ENCODE measurements around the gene FREM2.

Gene FREM2

DNA sequence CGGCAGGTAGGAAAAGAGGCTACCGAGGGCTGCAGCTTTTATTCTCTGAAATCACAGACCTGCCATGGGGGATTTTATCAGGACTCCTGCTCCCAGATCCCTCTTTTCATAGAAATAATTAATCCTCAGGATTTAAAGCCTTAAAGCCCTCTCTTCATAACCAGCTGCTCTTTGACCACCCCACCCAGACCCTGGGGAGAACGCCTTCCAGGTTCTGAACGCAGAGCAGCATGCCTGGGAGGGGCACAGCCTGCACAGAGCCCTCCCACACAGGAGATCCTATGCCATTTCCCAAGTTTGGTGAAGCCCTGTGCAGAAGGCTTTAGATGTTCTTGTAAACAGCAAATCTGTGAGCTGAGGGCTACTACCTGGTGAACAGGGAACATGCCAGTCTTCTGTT, 212.7 kb downstream of the FREM2 start:
- Histone ChIP-seq H3K27me3 (replicated peaks; ENCODE audit: control insufficient read depth, insufficient read depth, low read length) (no peaks in the 10 kb centered on the region), H3K4me3 (replicated peaks; ENCODE audit: low read depth, low read length) (no peak overlapping the region), H3K36me3 (ENCODE audit: control insufficient read depth, insufficient read depth, low read length) (no peaks in the 10 kb centered on the region)
- TF ChIP-seq, protein P1, sequence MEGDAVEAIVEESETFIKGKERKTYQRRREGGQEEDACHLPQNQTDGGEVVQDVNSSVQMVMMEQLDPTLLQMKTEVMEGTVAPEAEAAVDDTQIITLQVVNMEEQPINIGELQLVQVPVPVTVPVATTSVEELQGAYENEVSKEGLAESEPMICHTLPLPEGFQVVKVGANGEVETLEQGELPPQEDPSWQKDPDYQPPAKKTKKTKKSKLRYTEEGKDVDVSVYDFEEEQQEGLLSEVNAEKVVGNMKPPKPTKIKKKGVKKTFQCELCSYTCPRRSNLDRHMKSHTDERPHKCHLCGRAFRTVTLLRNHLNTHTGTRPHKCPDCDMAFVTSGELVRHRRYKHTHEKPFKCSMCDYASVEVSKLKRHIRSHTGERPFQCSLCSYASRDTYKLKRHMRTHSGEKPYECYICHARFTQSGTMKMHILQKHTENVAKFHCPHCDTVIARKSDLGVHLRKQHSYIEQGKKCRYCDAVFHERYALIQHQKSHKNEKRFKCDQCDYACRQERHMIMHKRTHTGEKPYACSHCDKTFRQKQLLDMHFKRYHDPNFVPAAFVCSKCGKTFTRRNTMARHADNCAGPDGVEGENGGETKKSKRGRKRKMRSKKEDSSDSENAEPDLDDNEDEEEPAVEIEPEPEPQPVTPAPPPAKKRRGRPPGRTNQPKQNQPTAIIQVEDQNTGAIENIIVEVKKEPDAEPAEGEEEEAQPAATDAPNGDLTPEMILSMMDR (IDR thresholded peaks at IDR 0.05; ENCODE audit: insufficient read depth, low read length, poor library complexity, severe bottlenecking), result no peak
- DNase-seq (ENCODE audit: extremely low read depth, insufficient read length), result no peak

DNA sequence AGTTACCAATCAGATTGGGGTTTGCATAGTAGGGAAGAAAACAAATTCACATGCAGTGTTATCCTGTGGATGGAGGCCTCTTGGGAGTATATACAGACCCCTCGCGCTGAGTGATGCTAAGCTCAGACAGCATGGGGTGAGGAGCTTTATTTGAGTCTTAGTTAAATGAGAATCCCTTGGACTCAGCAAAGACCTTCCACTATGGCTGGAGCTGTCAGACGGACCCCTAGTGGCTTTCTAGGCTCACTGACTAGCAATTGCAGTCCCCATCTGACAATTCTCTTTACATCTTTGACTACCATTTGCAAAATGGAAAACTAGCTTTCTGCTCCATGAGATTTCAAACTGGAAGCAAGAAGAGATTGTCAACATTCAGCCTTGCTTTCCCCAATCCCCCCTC, 213.3 kb downstream of the FREM2 start:
- H3K27me3 ChIP-seq (replicated peaks; ENCODE audit: control insufficient read depth, insufficient read depth, low read length), result no peaks in the 10 kb centered on the region
- no peaks in the 10 kb centered on the region for H3K36me3 ChIP-seq (ENCODE audit: control insufficient read depth, insufficient read depth, low read length)
- TF ChIP-seq, protein P1 (IDR thresholded peaks at IDR 0.05; ENCODE audit: insufficient read depth, low read length, poor library complexity, severe bottlenecking), result peak; percentile 39
- no peak overlapping the region for H3K4me3 ChIP-seq (replicated peaks; ENCODE audit: low read depth, low read length)
- DNase-seq (ENCODE audit: extremely low read depth, insufficient read length), result no peak

DNA sequence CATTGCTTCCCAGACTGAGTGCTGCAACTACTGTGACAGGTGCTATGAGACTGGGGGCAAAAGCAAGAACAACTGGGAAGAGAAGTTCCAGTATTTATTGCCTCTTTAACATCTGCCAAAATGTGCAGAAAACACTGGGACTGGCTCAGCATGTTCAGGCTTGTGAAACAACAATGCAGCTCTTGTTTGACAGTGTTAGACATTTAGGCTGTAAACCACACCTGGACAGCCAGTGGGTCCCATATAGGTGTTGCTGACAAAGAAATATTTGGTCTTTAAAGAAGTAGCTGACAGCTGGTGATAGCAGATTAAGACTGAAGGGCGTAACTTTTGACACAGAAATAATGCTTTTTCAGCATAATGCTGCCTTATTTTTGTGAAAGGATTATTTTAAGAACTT, 215.7 kb downstream of the FREM2 start:
- Histone ChIP-seq H3K27me3 (replicated peaks; ENCODE audit: control insufficient read depth, insufficient read depth, low read length) (no peaks in the 10 kb centered on the region), H3K36me3 (ENCODE audit: control insufficient read depth, insufficient read depth, low read length) (no peaks in the 10 kb centered on the region), H3K4me3 (replicated peaks; ENCODE audit: low read depth, low read length) (no peak overlapping the region)
- TF ChIP-seq, protein P1 (IDR thresholded peaks at IDR 0.05; ENCODE audit: insufficient read depth, low read length, poor library complexity, severe bottlenecking), result no peak
- no peak for DNase-seq (ENCODE audit: extremely low read depth, insufficient read length)

DNA sequence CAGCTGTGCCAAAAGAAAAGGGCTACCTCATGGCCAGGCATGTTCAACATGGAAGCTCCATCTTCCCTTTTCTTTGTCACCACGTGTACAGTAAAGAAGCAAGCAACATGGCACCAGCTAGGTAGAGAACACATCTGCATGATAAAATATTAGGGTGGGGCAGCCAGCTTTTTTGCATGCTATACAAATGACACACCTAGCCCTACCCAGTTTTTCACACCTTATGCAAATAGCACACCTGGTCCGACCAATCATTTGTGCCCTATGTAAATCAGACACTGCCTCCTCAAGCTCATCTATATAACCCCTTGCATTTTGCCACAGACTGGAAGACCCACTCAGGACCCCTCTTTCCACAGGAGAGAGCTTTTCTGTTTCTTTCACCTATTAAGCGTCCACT, 218.2 kb downstream of the FREM2 start:
- TF ChIP-seq, protein P1 (IDR thresholded peaks at IDR 0.05; ENCODE audit: insufficient read depth, low read length, poor library complexity, severe bottlenecking), result no peak
- no peak overlapping the region for H3K4me3 ChIP-seq (replicated peaks; ENCODE audit: low read depth, low read length)
- no peaks in the 10 kb centered on the region for H3K36me3 ChIP-seq (ENCODE audit: control insufficient read depth, insufficient read depth, low read length)
- no peak for DNase-seq (ENCODE audit: extremely low read depth, insufficient read length)
- H3K27me3 ChIP-seq (replicated peaks; ENCODE audit: control insufficient read depth, insufficient read depth, low read length), result no peaks in the 10 kb centered on the region

DNA sequence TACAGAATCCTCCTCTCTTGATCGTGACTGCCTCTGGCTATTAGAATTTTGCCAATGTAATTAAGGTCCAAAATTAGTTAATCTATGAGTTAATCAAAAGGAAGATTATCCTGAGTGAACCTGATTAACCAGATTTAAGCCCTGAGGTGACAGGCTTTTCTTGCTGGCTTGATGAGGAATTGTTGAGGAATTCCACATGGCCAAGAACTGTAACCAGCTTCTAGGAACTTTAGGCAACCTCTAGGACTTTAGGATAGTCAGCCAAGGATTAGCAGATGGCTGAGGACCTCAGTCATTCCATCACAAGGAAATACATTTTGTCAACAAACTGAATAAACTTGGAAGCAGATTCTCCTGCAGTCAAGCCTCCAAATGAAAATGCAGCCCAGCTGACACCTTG, 219.0 kb downstream of the FREM2 start:
- Histone ChIP-seq H3K4me3 (replicated peaks; ENCODE audit: low read depth, low read length) (no peak overlapping the region), H3K36me3 (ENCODE audit: control insufficient read depth, insufficient read depth, low read length) (no peaks in the 10 kb centered on the region), H3K27me3 (replicated peaks; ENCODE audit: control insufficient read depth, insufficient read depth, low read length) (no peaks in the 10 kb centered on the region)
- no peak for DNase-seq (ENCODE audit: extremely low read depth, insufficient read length)
- TF ChIP-seq, protein P1 (IDR thresholded peaks at IDR 0.05; ENCODE audit: insufficient read depth, low read length, poor library complexity, severe bottlenecking), result no peak

DNA sequence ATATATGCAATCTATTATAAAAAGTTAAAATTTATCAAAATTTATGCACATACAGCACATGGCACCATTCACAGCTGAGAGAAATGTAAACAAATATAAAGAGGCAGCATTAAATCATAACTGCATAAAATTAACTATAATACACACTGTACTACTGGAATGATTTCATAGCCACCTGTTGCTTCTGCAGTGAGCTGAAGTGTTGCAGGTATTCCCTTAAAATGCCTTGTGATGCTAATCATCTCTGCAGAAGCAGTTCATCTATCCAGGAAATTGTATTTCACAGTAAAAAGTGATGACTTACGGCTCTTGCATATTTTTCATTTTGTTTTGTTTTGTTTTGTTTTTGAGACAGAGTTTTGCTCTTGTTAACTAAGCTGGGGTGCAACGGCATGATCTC, 221.7 kb downstream of the FREM2 start:
- no peaks in the 10 kb centered on the region for H3K27me3 ChIP-seq (replicated peaks; ENCODE audit: control insufficient read depth, insufficient read depth, low read length)
- no peak overlapping the region for H3K4me3 ChIP-seq (replicated peaks; ENCODE audit: low read depth, low read length)
- DNase-seq (ENCODE audit: extremely low read depth, insufficient read length), result no peak
- no peaks in the 10 kb centered on the region for H3K36me3 ChIP-seq (ENCODE audit: control insufficient read depth, insufficient read depth, low read length)
- TF ChIP-seq, protein P1 (IDR thresholded peaks at IDR 0.05; ENCODE audit: insufficient read depth, low read length, poor library complexity, severe bottlenecking), result no peak

Data from GM06990 (cell line).